Brain microvascular endothelial cell (primary cell): ENCODE measurements around the gene PPP2R5E.
"Not testable (repeated sequence)": the region's sequence is repeated elsewhere in the genome, so short reads cannot be mapped to it uniquely, and the experiment has no call there.

ENCODE experiments used
- DNase-seq: peaks from one replicate; pipeline ENCODE4 v3.0.0-alpha.2; 2020
- H3K27ac ChIP-seq: fragments of 250-450 bp; sonication (Bioruptor Pico); 2 replicates; pipeline ENCODE4 v1.5.1; 2020; ENCODE audit warnings: mild to moderate bottlenecking, moderate library complexity
- H3K27me3 ChIP-seq: fragments of 250-450 bp; sonication (Bioruptor Pico); replicated peaks from 2 replicates; pipeline ENCODE4 v1.5.1; 2020; ENCODE audit warnings: mild to moderate bottlenecking
- H3K36me3 ChIP-seq: fragments of 250-450 bp; sonication (Bioruptor Pico); replicated peaks from 2 replicates; pipeline ENCODE4 v1.5.1; 2020; ENCODE audit warnings: mild to moderate bottlenecking
- H3K4me3 ChIP-seq: 2 replicates; pipeline ENCODE4 v1.5.1; 2011; ENCODE audit warnings: low read depth, mild to moderate bottlenecking, control low read depth, low read length, moderate library complexity
- CTCF ChIP-seq: IDR thresholded peaks from 2 replicates; pipeline ENCODE4 v1.5.1; 2011; ENCODE audit warnings: low read depth, mild to moderate bottlenecking, moderate library complexity, low read length, control low read depth, inconsistent platforms; ENCODE audit errors: missing control alignments
- in situ Hi-C: cut with HindIII; loops from 2 replicates; pipeline ENCODE4 v1.10.0; 2017; ENCODE audit warnings: low sequenced_read_pairs, low pct_ligation_motif_present

Gene PPP2R5E

GRCh38 chr14:63543000-63543825, at the start of gene PPP2R5E:
Gene PPP2R5E, minus strand, starts transcription at chr14:63543377. Its CDS starts 3,692 bp downstream, at chr14:63539685.
- H3K36me3 ChIP-seq = peaks cover 9% of the 10 kb centered on the region
- in situ Hi-C loops = no loop called here
- peak within 1 kb of the TSS; percentile 60 for H3K27ac ChIP-seq
- H3K27me3 ChIP-seq = no peaks in the 10 kb centered on the region
- peak; percentile 98 for DNase-seq
- peak within 1 kb of the TSS; percentile 94 for H3K4me3 ChIP-seq
- no peak for TF ChIP-seq CTCF

- H3K27me3 ChIP-seq, DNase-seq, H3K4me3 ChIP-seq, H3K36me3 ChIP-seq, H3K27ac ChIP-seq, in situ Hi-C loops: not testable (repeated sequence)
Observed at GRCh38 chr14:63583046-63583445, 39.9 kb upstream of the PPP2R5E start.

- no peak for DNase-seq
- in situ Hi-C loops = no loop called here
- no peak for TF ChIP-seq CTCF
- Histone ChIP-seq H3K27me3 (no peaks in the 10 kb centered on the region), H3K27ac (no peak overlapping the region), H3K36me3 (no peaks in the 10 kb centered on the region), H3K4me3 (no peak overlapping the region)
Observed at GRCh38 chr14:63581491-63581890, 38.3 kb upstream of the PPP2R5E start.

- in situ Hi-C loops = no loop called here
- Histone ChIP-seq H3K4me3 (no peak overlapping the region), H3K27ac (no peak overlapping the region), H3K36me3 (no peaks in the 10 kb centered on the region), H3K27me3 (no peaks in the 10 kb centered on the region)
- DNase-seq = no peak
- no peak for TF ChIP-seq CTCF
Observed at GRCh38 chr14:63578300-63578699, 35.1 kb upstream of the PPP2R5E start.

GRCh38 chr14:63573581-63573980, 30.4 kb upstream of the PPP2R5E start:
- Histone ChIP-seq H3K27ac (no peak overlapping the region), H3K36me3 (no peaks in the 10 kb centered on the region), H3K27me3 (no peaks in the 10 kb centered on the region), H3K4me3 (no peak overlapping the region)
- in situ Hi-C loops = no loop called here
- TF ChIP-seq CTCF = no peak
- DNase-seq = no peak

- Histone ChIP-seq H3K27me3 (no peaks in the 10 kb centered on the region), H3K27ac (no peak overlapping the region), H3K4me3 (no peak overlapping the region), H3K36me3 (no peaks in the 10 kb centered on the region)
- TF ChIP-seq CTCF = no peak
- in situ Hi-C loops = no loop called here
- DNase-seq = no peak
Observed at GRCh38 chr14:63565448-63565847, 22.3 kb upstream of the PPP2R5E start.
